HepG2 (cell line): ENCODE measurements around the gene RREB1.

ENCODE experiments used
- ELF3 ChIP-seq: IDR thresholded peaks from 2 replicates; pipeline ENCODE4 v1.6.1; 2016; ENCODE audit warnings: missing genetic modification reagents, missing compliant biosample characterization
- KMT2B ChIP-seq: IDR thresholded peaks from 2 replicates; pipeline ENCODE4 v1.6.1; 2016; ENCODE audit warnings: missing genetic modification reagents, missing compliant biosample characterization
- POLR2A ChIP-seq, 2 experiments: IDR thresholded peaks; 2 replicates each; pipeline ENCODE4 v1.6.1; 2011; ENCODE audit warnings: low read depth in 2 of 2, low read length in 2 of 2, mild to moderate bottlenecking in 1 of 2, moderate library complexity in 1 of 2; ENCODE audit not compliant: insufficient read depth in 1 of 2
- RNF2 ChIP-seq: fragments of 450-650 bp; conservative IDR thresholded peaks from 2 replicates; pipeline ENCODE4 v1.6.1; 2016; ENCODE audit warnings: low read depth
- RXRA ChIP-seq: sonication (generic); formaldehyde crosslinking; IDR thresholded peaks from 2 replicates; pipeline ENCODE4 v1.5.1; 2020; ENCODE audit warnings: missing genetic modification reagents
- TARDBP ChIP-seq: sonication (generic); formaldehyde crosslinking; IDR thresholded peaks from 2 replicates; pipeline ENCODE4 v1.8.0; 2022; ENCODE audit warnings: mild to moderate bottlenecking, missing genetic modification reagents
- ZBTB7B ChIP-seq: sonication (generic); formaldehyde crosslinking; IDR thresholded peaks from 2 replicates; pipeline ENCODE4 v1.4.0; 2020; ENCODE audit warnings: missing genetic modification reagents

- TF ChIP-seq ELF3 (CRISPR knock-in tag), result peak; percentile 62
- TF ChIP-seq RNF2, result no peak
- no peak for TF ChIP-seq POLR2A (IDR thresholded peaks at IDR 0.05; ENCODE audit: insufficient read depth in 1 of 2, low read depth in 2 of 2, low read length in 2 of 2)
- TF ChIP-seq TARDBP (CRISPR knock-in tag), result peak; percentile 75
- TF ChIP-seq KMT2B, result no peak
- peak; percentile 72; the same call in 1 of the 2 replicates for TF ChIP-seq ZBTB7B (CRISPR knock-in tag)
- 0 out of 2 replicates have a peak, but pooled peaks have one; percentile 29 for TF ChIP-seq RXRA (CRISPR knock-in tag)
Measured at GRCh38 chr6:7101290-7101689, 6.5 kb upstream of the RREB1 start.
